ENCODE data around the gene OLFM1. TPM values are rescaled to one million over a fixed set of nuclear protein-coding genes. Genes with fewer than 3 reads are reported as not detected.

The OLFM1 gene
- total RNA-seq, 1 donor from 2014 or later, result 8.0 TPM

- H3K36me3 Mint-ChIP-seq, result no peaks in the 10 kb centered on the region
- H3K4me1 Mint-ChIP-seq (ENCODE audit: unreplicated experiment), result peaks cover 7% of the 10 kb centered on the region
- peak; percentile 88 for DNase-seq (ENCODE audit: extremely low spot score, unreplicated experiment)
- peaks cover 78% of the 10 kb centered on the region for H3K27me3 Mint-ChIP-seq
- peak overlapping the region; percentile 11 for H3K27ac Mint-ChIP-seq
- peak overlapping the region; percentile 84 for H3K4me3 Mint-ChIP-seq
- H3K9me3 Mint-ChIP-seq, result no peaks in the 10 kb centered on the region
- TF ChIP-seq CTCF (conservative IDR thresholded peaks at IDR 0.05), result peak; percentile 99
Observed at GRCh38 chr9:135085830-135086546, 1.5 kb upstream of the OLFM1 start.

GRCh38 chr9:135086597-135087488, 625 bp upstream of the OLFM1 start:
- H3K27ac Mint-ChIP-seq, result no peak overlapping the region
- H3K36me3 Mint-ChIP-seq, result no peaks in the 10 kb centered on the region
- H3K27me3 Mint-ChIP-seq, result peaks cover 84% of the 10 kb centered on the region
- no peak for TF ChIP-seq CTCF (conservative IDR thresholded peaks at IDR 0.05)
- peaks cover 7% of the 10 kb centered on the region for H3K4me1 Mint-ChIP-seq (ENCODE audit: unreplicated experiment)
- peak overlapping the region; percentile 84 for H3K4me3 Mint-ChIP-seq
- no peak for DNase-seq (ENCODE audit: extremely low spot score, unreplicated experiment)
- no peaks in the 10 kb centered on the region for H3K9me3 Mint-ChIP-seq

- Mint-ChIP-seq H3K27ac (no peak overlapping the region), H3K27me3 (peaks cover 83% of the 10 kb centered on the region), H3K36me3 (no peaks in the 10 kb centered on the region), H3K4me3 (no peak overlapping the region), H3K9me3 (no peaks in the 10 kb centered on the region), H3K4me1 (ENCODE audit: unreplicated experiment) (peaks cover 7% of the 10 kb centered on the region)
- TF ChIP-seq CTCF (conservative IDR thresholded peaks at IDR 0.05), result no peak
- DNase-seq (ENCODE audit: extremely low spot score, unreplicated experiment), result no peak
Observed at GRCh38 chr9:135087899-135088347, 455 bp downstream of the OLFM1 start.

GRCh38 chr9:135088348-135088978, 995 bp downstream of the OLFM1 start:
- Mint-ChIP-seq H3K4me3 (peak overlapping the region; percentile 59), H3K4me1 (ENCODE audit: unreplicated experiment) (peaks cover 7% of the 10 kb centered on the region), H3K9me3 (no peaks in the 10 kb centered on the region), H3K36me3 (no peaks in the 10 kb centered on the region), H3K27ac (no peak overlapping the region), H3K27me3 (peaks cover 83% of the 10 kb centered on the region)
- no peak for DNase-seq (ENCODE audit: extremely low spot score, unreplicated experiment)
- TF ChIP-seq CTCF (conservative IDR thresholded peaks at IDR 0.05), result no peak

GRCh38 chr9:135088979-135089847, 1.7 kb downstream of the OLFM1 start:
- peak overlapping the region; percentile 59 for H3K4me3 Mint-ChIP-seq
- H3K4me1 Mint-ChIP-seq (ENCODE audit: unreplicated experiment), result peaks cover 7% of the 10 kb centered on the region
- peaks cover 81% of the 10 kb centered on the region for H3K27me3 Mint-ChIP-seq
- no peak for DNase-seq (ENCODE audit: extremely low spot score, unreplicated experiment)
- no peaks in the 10 kb centered on the region for H3K36me3 Mint-ChIP-seq
- TF ChIP-seq CTCF (conservative IDR thresholded peaks at IDR 0.05), result no peak
- H3K9me3 Mint-ChIP-seq, result no peaks in the 10 kb centered on the region
- no peak overlapping the region for H3K27ac Mint-ChIP-seq

Measured in type B pancreatic cell (in vitro differentiated cells).